Ovary (tissue), 9 donors: Measurements from ENCODE around the gene NDUFS3. TPM values are rescaled to one million over a fixed set of nuclear protein-coding genes. Genes with fewer than 3 reads are reported as not detected.
A peak's percentile ranks its signal among the peaks of the same experiment; 100 is the strongest.

Experiments used
- DNase-seq, 5 donors: peaks; one replicate each; pipeline ENCODE4 v3.0.0-alpha.2; 2019 to 2020
- H3K27ac ChIP-seq, 2 donors: fragments of 200-600 bp; one replicate each; pipeline versions ENCODE4 v1.5.1 to v1.8.0; 2019 to 2022
- H3K27me3 ChIP-seq: fragments of 200-600 bp; one replicate; pipeline ENCODE4 v1.8.0; 2022
- H3K36me3 ChIP-seq: fragments of 200-600 bp; sonication (generic); one replicate; pipeline ENCODE4 v1.5.1; 2019
- H3K4me1 ChIP-seq: one replicate; pipeline ENCODE4 v1.8.1; 2013; ENCODE audit warnings: mild to moderate bottlenecking, moderate library complexity; ENCODE audit not compliant: insufficient read depth
- H3K4me3 ChIP-seq: fragments of 200-600 bp; sonication (generic); one replicate; pipeline ENCODE4 v1.5.1; 2017
- H3K9me3 ChIP-seq, 2 donors: fragments of 200-600 bp in 1 of 2; sonication (generic) in 1 of 2; one replicate each; pipeline versions ENCODE4 v1.5.1 to v1.8.1; 2013 to 2019; ENCODE audit warnings: mild to moderate bottlenecking in 1 of 2, moderate library complexity in 1 of 2
- EP300 ChIP-seq: sonication (generic); formaldehyde crosslinking; IDR thresholded peaks from one replicate; pipeline ENCODE4 v1.6.1; 2017; ENCODE audit warnings: antibody characterized with exemption
- POLR2A ChIP-seq: fragments of 450-650 bp; IDR thresholded peaks from one replicate; pipeline ENCODE4 v1.6.1; 2017; ENCODE audit warnings: antibody characterized with exemption, mild to moderate bottlenecking, moderate library complexity
- WGBS, 3 donors: extraction: QIAGEN DNeasy Blood & Tissue Kit in 1 of 3; methylation state at CpG; one replicate each; pipeline versions ENCODE4 v1.1.5 to v1.1.7; 2013 to 2017; 5-methylcytosine and 5-hydroxymethylcytosine counted together
- intact Hi-C, 4 donors: fragments of 100-400 bp; cut with DNase I; formaldehyde crosslinking; loops; one replicate each; pipeline versions ENCODE4 v1.11.0 to v1.15.1; 2022 to 2023
- polyA plus RNA-seq, 2 donors: library from polyadenylated mRNA; stranded (reverse); fragments of 200-250 nt in 1 of 2; fragments of 350-450 nt in 1 of 2; fragmentation: Illumina TruSeq in 1 of 2; extraction: RNeasy Lipid Tissue Mini Kit (QIAGEN cat#74804) in 1 of 2; gene quantifications; one replicate each; pipeline ENCODE4 v1.2.3, GENCODE V29; 2013 to 2014
- total RNA-seq, 7 donors: library from RNA; depleted of rRNA in 2 of 7; stranded (reverse); fragments of >200 nt in 2 of 7; fragmentation: NEBNext Ultra II Directional in 3 of 7; extraction: Animal tissue kit (Norgen Biotek cat#: 25700) in 3 of 7; gene quantifications; one replicate each; pipeline versions ENCODE4 v1.1.0 to v1.2.4, GENCODE V29; 2016 to 2023
- TF ChIP-seq, protein P1 (sequence below), 3 donors: fragments of 450-650 bp in 2 of 3; fragments of 200-600 bp in 1 of 3; IDR thresholded peaks; one replicate each; pipeline versions ENCODE4 v1.5.1 to v1.8.0; 2016 to 2022; ENCODE audit warnings: antibody characterized with exemption in 3 of 3, mild to moderate bottlenecking in 1 of 3
- donor health status: DM: no; HTN: no; CAD: no; lungs with moderate emphysema.
- donor health status: DM: no; HTN: no; CAD: no.
- donor health status: Bipolar disorder and iron deficiency.
- donor health status: DM: yes; HTN: yes; CAD: no.
- donor health status: DM: no; HTN: no; CAD: no.
- donor health status: DM: yes; HTN: yes; CAD: no.

The NDUFS3 gene
- total and polyA plus RNA-seq, 9 donors = 40.8 to 76.9 (median 61.4) TPM

DNA sequence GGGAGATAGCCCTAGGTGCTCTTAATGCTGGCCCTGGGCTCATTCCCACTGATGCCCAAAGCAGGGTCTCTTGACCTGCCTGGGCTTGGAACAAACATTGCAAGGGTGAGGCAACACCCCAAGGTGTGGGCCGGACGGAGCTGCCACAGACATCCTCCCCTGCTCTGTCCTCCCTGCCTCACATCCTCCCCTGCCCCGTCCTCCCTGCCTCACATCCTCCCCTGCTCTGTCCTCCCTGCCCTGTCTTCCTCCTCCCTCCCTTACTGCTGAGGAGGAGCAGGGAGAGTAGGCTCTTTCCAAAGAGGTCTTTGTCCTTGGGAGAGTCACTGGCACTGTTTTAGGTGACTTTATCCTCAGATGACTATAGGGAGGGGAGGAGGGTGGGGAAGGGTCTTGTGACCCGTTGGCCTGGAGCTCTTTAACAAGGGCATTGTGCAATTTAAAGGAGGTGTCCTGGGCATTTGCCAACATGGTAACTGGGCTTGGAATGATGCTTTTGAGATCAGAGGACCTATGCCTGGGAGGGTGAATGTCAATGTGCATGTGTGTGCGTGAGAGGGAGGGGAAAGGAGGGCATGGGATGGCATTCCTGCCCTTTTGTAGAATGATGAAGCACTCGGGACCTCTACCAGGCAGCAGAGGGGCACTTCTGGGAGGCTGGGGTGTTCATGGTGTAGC is 8.3 kb downstream of the NDUFS3 start:
- intact Hi-C loops = no loop called here
- no peaks in the 10 kb centered on the region for H3K9me3 ChIP-seq
- DNase-seq = peak in 1 of 5 donors; percentile 22
- no peak overlapping the region for H3K4me3 ChIP-seq
- H3K4me1 ChIP-seq = peaks cover 11% of the 10 kb centered on the region
- TF ChIP-seq, protein P1, sequence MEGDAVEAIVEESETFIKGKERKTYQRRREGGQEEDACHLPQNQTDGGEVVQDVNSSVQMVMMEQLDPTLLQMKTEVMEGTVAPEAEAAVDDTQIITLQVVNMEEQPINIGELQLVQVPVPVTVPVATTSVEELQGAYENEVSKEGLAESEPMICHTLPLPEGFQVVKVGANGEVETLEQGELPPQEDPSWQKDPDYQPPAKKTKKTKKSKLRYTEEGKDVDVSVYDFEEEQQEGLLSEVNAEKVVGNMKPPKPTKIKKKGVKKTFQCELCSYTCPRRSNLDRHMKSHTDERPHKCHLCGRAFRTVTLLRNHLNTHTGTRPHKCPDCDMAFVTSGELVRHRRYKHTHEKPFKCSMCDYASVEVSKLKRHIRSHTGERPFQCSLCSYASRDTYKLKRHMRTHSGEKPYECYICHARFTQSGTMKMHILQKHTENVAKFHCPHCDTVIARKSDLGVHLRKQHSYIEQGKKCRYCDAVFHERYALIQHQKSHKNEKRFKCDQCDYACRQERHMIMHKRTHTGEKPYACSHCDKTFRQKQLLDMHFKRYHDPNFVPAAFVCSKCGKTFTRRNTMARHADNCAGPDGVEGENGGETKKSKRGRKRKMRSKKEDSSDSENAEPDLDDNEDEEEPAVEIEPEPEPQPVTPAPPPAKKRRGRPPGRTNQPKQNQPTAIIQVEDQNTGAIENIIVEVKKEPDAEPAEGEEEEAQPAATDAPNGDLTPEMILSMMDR (IDR thresholded peaks at IDR 0.05) = no peak
- TF ChIP-seq POLR2A = no peak
- TF ChIP-seq EP300 = no peak
- no peaks in the 10 kb centered on the region for H3K36me3 ChIP-seq
- H3K27me3 ChIP-seq = no peaks in the 10 kb centered on the region
- H3K27ac ChIP-seq = no peak overlapping the region
- WGBS, 3 donors = 63 to 73% (median 67%) methylated on average over 6 of the region's 6 CpGs

DNA sequence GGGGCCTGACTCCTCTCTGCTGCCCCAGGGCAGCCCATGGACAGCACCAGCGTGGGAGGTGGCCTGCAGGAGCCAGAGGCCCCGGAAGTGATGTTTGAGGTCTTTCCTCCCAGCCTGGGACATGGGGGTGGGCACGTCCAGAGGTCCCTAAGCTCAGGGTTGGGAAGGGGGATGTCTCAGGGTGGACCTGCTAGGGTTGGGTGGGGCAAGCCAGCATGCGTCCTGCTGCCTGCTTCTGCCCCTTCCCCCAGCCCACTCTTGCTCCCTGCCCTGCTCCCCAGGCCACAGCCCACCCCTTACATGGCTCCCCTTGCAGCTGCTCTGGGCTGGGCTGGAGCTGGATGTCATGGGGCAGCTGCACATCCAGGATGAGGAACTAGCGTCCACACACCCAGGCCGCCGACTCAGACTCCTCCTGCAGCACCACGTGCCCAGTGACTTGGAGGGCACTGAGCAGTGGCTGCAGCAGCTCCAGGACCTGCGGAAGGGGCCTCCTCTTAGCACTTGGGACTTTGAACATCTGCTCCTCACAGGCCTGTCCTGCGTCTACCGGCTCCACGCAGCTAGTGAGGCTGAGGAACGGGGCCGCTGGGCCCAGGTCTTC is 9.0 kb downstream of the NDUFS3 start:
- Histone ChIP-seq H3K27me3 (no peaks in the 10 kb centered on the region), H3K9me3 (no peaks in the 10 kb centered on the region), H3K27ac (no peak overlapping the region), H3K4me3 (no peak overlapping the region), H3K36me3 (no peaks in the 10 kb centered on the region), H3K4me1 (peaks cover 11% of the 10 kb centered on the region)
- intact Hi-C loops = no loop called here
- DNase-seq = peak in 1 of 5 donors; percentile 36
- TF ChIP-seq POLR2A = no peak
- WGBS, 3 donors = 65 to 83% (median 71%) methylated on average over 14 of the region's 14 CpGs

DNA sequence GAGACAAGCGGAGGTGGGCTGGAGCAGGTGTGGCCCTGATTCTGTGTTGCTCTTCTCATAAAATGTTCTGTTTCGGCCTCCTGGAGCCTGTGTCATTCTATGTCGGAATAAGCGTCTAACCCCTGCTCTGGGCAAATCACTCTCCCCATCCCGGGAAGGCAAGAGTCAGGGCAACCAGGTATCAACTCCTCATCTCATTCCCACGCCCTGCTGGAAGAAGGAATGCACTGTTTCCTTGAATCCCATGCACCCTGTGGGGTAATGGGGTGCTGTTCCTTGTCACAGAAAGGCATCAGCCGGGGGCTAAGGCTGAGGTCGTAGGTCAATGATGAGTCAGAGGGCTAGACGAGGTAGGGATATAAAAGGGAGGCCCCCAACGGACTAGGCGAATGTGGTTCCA is 10.2 kb downstream of the NDUFS3 start:
- peak overlapping the region; percentile 58 for H3K4me3 ChIP-seq
- no peaks in the 10 kb centered on the region for H3K9me3 ChIP-seq
- peak overlapping the region in 1 of 2 donors; percentile 76 for H3K27ac ChIP-seq
- H3K27me3 ChIP-seq = no peaks in the 10 kb centered on the region
- no peak for DNase-seq
- intact Hi-C loops = no loop called here
- 35 to 57% (median 41%) methylated on average over 11 of the region's 11 CpGs for WGBS, 3 donors
- no peaks in the 10 kb centered on the region for H3K36me3 ChIP-seq
- peaks cover 11% of the 10 kb centered on the region for H3K4me1 ChIP-seq
- TF ChIP-seq POLR2A (no peak), EP300 (no peak)
- TF ChIP-seq, protein P1 (IDR thresholded peaks at IDR 0.05) = no peak

DNA sequence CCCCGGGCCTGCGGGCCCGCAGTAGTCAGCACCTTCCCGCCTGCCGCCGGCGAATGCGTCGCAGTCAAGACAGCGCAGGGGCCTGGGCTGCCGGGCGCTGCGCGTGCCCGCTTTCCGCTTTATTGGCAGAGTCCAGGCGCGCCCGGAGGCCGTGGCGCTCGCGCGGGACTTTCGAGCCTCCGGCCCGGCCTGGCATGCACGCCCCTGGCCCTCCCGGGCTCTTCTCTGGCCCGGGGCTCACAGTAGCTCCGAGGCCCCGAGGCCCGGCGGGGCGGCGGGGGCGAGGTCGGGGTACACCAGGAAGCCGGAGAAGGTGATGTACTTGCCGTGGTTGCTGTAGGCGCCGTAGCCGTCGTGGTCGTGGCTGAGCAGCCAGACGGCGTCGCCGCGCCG is 10.7 kb downstream of the NDUFS3 start:
- Histone ChIP-seq H3K4me3 (peak overlapping the region; percentile 58), H3K4me1 (peaks cover 11% of the 10 kb centered on the region), H3K9me3 (no peaks in the 10 kb centered on the region), H3K27me3 (no peaks in the 10 kb centered on the region), H3K36me3 (no peaks in the 10 kb centered on the region), H3K27ac (peak overlapping the region; percentile 61 to 76)
- peak; percentile 43 to 74 (median 59) for DNase-seq
- 7 to 28% (median 12%) methylated on average over 29 to 51 of the region's 51 CpGs for WGBS, 3 donors
- TF ChIP-seq POLR2A (no peak), EP300 (no peak)
- TF ChIP-seq, protein P1 (IDR thresholded peaks at IDR 0.05) = no peak
- intact Hi-C loops = no loop called here
